Nucleus accumbens (tissue), 56 donors: Measurements from ENCODE around the gene HLA-A.
"Not testable (repeated sequence)": the region's sequence is repeated elsewhere in the genome, so short reads cannot be mapped to it uniquely, and the experiment has no call there.

Source experiments
- DNase-seq, 56 donors: peaks; one replicate each; lab custom pipeline; 2025; lab: John Stamatoyannopoulos, UW

Gene HLA-A

DNA sequence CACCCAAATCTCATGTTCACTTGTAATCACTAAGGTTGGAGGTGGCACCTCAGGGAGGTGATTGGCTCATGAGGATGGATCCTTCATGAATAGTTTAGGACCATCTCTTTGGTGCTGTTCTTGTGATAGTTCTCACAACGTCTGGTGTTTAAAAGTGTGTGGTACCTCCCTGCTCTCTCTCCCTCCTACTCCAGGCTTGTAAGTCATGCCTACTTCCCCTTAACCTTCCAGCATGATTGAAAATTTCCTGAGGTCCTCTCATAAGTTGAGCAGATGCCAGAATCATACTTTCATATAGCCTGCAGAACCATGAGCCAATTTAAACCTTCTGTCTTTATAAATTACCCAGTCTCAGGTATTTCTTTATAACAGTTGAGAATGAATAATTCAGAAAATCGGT, 16.6 kb downstream of the HLA-A start:
- DNase-seq: no peak

DNA sequence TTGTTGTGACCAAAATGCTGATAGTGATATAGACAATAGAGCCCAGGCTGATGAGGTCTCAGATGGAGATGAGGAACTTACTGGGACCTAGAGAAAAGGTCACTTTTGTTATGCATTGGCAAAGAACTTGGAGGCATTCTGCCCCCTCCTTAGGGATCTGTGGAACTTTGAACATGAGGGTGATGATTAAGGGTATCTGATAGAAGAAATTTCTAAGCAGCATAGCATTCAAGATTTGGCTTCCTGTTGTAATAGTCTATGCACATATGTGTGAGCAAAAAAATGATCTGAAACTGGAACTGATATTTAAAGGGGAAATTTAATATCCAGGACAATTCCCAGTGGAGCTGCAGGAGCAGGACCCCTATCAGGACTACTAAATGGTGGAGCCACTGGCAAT, 17.1 kb downstream of the HLA-A start:
- no peak for DNase-seq

DNA sequence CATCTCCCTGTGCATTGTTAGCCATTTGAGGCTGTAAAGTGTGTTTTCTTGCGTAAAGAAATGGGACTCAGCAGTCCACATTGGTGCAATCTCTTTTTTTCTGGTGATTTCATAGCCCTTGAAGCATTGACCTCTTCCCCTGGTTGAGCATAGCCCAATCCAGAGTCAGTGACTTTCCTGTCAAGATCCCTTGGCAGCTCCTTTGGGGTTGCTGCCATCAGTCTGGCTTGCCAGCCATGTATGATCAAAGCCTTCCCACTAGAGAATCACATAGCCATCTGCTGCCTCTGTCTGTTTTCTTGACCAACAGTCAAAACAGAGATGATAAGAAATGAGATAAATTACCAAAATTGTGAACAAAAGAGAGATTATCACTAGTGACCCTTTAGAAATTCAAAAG, 19.6 kb downstream of the HLA-A start:
- DNase-seq: no peak

DNA sequence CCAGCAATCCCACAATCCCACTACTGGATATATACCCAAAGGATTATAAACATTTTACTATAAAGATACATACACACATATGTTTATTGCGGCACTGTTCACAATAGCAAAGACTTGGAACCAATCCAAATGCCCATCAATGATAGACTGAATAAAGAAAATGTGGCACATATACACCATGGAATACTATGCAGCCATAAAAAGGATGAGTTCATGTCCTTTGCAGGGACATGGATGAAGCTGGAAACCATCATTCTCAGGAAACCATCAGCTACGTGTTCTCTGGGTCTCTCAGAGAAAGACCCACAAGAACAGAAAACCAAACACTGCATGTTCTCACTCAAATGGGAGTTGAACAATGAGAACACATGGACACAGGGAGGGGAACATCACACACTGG, 21.4 kb downstream of the HLA-A start:
- not testable (repeated sequence) for DNase-seq

DNA sequence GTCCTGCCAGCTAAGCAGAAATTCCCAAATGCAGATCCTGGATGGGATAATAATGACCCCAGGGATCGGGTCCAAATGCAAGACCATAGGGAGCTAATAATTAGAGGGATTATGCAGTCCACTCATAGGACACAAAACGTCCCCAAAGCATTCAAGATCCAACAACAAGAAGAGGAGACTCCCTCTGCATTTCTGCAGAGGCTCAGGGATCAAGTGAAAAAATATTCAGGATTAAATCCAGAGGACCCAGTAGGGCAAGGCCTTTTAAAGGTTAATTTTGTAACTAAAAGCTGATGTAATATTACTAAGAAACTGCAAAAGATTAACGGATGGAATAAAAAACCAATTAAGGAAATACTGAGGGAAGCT, 22.2 kb downstream of the HLA-A start:
- DNase-seq: no peak

DNA sequence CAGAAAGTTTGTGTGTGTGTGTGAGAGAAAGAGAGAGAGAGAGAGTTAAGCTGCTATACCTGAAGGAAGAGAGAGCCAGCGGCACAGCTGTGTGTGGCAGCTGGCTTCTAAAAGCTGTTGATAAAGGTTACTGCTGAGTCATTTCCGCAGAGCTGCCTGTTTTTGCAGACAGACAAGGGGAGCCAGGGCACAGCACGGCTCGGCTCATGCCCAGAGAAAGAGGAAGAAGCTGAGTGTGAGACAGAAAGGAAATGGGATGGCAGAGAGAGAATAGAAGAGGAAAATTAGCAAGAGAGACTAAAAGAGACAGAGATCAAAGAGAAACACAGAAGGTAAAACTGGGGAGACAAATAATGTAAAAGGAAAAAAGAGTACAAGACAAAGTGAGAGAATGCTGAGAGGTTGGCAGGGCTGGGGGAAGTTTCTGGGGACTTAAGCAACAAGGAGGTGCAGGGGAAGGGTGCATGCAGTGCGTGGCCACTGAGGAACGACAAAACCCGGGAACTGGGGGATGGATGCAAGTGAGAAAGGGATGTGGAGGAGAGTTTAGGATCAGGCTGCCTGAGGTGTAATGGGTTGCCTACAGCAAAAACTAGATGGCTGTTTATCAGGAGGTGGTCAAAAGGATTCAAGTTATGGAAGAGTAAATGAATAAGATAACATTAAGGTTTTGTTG, 22.7 kb downstream of the HLA-A start:
- DNase-seq: peak in 47 of 56 donors; percentile 7 to 75 (median 32)

DNA sequence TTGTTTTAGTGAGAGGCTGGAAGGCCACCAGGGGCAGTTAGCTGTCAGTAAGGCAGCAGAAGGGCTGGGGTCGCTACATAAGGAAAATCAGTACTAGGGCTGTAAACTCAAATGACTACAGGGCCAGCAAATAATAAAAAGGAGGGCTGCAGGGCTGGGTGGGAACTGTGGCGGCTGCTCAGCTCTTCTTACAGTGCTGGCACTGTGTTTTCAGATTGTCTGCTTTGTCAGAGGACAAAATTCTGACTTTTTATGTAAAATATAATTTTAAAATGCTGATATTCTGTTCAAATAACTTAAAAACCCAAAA, 23.2 kb downstream of the HLA-A start:
- DNase-seq: no peak

DNA sequence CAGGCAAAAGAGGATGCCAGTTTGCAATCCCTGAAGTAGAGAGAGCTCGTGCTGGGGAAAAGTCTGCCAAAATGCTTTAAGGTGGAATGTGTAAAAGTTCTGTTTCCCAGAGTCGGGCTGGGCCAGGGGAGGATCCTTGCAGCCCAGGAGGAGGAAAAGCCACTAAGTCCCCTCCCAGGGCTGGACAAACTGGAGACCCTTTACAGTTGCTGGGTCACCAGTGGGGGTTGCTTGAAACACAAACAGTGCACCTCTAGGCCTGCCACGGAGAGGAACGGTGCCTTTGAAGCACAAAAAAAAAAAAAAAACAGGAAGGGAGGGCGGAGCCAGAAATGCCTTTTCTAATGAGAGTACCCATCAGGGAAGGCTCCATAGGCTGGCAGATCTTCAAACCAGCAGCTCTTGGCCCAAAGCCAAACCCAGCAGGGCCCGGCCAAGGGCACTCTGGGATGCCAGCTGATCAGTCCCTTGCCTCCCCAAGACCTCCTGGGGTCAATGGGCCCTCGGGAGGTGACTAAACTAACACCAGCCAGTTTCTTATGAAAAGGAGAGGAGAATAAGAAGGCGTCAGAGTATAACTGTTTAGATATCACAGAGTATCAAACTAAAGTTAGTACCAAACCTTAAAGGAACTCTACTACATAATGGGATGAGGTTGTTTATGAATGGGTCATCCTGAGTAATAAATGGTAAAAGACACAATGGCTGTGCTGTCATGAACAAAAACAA, 23.7 kb downstream of the HLA-A start:
- peak in 52 of 56 donors; percentile 6 to 84 (median 51) for DNase-seq

DNA sequence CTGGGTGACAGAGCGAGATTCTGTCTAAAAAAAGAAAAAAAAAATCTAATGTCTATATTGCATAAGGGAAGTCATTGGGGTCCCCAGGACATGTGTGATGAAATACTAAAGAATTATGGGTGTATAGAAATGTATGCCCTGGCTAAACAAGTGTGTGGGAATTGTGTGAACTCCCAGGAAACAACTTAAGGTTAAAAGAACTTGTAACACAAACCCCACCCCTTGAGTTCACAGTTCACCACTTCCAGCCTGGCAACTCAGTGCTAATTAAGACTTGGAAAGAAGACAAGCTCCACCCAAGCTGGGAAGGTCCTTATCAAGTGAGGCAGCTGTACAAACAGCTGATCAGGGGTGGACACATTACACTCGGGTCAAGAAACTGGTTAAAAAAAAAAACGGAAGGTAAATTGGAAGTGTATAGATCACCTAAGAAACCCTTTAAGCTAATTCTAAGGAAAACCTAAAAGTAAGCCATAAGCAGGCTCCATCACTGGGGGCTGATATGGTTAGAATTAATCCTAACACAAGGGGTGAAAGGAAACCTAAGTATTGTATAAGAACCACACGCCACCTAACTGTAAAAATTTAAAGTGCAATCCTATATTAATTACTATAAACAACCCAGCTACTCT, 25.2 kb downstream of the HLA-A start:
- DNase-seq: no peak

DNA sequence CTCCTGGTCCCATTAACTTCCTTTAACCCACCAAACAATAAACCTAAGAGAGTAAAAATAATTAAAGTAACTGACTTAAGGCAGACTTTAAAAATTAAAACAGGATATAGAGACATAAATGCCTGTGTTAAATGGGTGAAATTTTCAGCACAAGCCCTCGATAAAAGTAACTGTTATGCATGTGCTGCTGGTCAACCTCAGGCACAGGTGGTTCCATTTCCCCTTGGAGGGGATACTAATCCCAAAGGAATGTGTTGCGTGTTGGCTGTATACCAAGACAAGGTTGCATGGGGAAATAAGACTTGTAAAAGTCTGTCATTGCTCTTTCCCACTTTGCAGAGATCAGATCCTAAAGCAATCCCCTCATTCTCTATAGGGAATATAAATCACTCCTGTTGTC, 25.8 kb downstream of the HLA-A start:
- no peak for DNase-seq

DNA sequence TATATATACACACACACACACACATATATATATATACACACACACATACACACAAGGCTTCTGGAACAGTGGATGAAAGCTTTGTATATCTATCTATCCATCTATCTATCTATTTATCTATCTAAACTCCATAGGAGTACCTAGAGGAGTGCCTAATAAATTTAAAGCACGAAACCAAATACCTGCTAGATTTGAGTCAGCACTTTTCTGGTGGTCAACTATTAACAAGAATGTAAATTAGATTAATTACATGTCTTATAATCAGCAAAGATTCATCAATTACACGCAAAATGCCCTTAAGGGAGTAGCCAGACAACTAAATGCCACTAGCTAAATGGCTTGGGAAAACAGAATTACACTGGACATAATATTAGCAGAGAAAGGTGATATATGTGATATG, 26.6 kb downstream of the HLA-A start:
- DNase-seq: no peak

DNA sequence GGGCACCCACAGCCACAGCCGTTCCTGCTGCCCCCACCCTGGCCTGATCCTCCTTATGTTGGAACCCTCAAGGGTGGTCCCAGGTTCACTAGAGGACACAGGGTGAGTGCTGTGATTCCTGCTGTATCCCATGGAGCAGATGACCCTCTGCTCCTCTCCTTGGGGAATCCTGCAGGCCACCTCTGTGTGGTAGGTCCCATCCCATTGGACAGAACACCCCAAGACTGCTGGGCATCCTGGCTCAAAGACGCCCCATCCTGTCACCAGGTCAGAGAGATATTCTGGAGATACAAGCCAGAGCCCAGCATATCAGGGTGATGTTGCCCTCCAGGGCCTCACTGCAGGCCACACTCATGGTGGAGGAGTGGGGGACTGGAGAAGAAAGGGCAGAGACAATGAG, 28.4 kb downstream of the HLA-A start:
- no peak for DNase-seq

DNA sequence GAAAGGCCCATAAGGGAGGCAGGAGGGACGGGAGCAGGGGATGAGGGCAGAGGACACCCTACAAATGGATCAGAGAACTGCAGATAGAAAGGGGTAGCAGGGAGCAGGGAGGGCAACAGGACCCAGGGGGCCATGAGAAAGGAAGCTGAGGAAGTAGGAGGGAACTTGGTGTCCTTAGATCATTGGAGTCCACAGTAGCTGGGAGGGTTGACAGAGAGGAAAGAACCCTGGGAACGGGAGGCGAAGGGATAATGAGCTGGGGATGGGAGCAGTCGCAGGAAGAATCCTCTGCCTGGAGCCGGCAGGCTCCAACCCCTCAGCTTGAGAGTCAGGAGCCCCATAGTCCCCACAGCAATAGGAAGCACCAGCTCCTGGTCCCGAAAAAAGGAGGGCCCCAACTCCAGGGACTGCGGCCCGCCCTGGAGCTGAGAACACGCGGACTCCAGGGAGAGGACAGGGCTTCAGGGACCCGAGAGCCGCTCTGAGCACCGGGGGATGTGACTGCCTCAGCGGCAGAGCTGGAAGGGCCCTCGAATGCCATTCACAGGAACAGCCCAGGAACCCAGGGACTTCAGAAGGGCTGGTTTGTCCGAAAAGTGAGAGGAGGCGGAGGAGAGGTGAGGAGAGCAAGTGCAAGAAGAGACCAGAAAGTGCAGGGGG, 32.7 kb downstream of the HLA-A start:
- peak in 3 of 56 donors; percentile 10 to 17 (median 13) for DNase-seq

DNA sequence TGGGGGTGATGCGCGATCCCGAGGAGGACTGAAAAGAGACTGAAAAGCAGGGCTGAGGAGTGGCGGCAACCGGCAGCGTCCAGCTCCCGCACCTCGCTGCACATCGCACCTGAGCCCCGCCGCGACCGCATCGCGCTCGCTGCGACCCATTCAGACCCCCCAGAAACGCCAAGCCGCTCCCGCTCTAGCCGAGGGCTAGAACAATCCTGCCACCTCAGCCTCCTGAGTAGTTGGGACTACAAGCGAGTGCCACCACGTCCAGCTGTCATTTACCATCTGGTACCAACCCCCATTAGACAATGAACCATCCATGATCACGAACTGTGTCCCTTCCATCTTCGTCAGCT, 33.2 kb downstream of the HLA-A start:
- DNase-seq: peak in 1 of 56 donors; percentile 4

DNA sequence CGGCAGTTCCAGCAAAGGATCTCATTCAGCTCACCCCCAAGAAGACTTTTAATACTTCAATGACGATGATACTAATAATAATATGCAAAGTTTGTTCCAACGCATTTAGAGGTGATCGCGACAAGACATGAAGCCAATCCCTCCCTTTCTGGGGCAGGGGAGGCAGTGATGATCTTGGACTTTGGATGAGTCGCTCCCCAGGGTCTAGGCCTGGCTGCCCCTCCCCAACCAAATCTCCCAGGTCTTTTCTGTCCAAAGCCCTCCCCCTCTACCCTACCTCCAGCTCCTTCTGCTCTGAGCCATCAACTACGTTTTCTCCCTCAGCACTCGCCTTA, 33.9 kb downstream of the HLA-A start:
- peak in 1 of 56 donors; percentile 23 for DNase-seq

DNA sequence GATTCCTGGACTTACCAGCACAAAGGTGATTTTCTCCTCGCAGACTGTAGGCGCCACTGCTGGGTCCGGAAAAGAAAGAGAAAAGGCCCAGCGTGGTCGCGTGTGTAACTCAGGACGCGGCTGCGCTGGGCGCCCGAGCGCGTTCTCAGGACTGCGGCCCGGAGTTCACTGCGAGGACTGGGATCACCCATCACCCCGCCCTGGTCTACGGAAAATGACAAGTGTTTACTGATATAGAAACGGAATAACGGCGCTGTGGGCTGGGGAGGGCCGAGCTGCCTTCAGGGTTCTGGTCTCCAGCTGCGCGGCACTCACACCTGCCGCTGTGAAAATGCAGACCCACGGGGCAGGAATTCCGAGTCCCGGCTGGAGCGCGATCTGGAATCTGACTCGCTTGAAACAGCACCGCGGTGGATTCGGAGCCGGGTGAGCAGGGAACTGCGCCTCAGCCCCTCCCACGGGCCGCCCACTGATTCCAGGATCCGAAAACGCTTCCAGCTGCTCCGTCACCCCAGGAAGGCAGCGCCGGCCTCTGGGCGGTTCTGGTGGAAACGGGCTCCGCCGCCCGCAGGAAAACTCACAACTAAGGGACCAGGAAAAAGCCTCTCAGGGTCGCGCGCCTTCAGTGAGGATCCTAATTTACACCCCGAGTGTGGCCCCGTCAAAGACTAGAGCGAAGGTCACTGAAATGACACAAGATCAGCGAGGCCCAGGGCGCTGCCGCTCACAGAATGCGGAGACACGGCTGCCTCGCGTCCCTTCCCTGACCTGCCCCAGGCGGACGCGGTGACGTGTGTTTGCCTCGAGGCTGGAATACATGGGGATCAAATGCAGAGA, 34.5 kb downstream of the HLA-A start:
- peak in 48 of 56 donors; percentile 8 to 74 (median 40) for DNase-seq

DNA sequence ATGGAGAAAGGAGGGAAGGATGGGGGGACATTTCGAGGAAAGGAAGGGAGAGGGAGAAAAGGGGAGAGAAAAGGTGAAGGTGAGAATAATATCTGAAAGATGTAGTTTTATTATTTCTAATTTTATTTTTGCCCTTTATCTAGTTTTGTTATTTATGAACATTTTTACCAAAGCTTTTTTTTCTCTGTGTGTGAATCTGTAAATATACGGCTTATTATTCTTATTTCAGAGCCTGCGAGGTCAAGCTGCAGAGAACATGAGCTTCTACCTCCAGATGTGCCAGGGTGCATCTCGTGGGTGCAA, 35.0 kb downstream of the HLA-A start:
- no peak for DNase-seq

DNA sequence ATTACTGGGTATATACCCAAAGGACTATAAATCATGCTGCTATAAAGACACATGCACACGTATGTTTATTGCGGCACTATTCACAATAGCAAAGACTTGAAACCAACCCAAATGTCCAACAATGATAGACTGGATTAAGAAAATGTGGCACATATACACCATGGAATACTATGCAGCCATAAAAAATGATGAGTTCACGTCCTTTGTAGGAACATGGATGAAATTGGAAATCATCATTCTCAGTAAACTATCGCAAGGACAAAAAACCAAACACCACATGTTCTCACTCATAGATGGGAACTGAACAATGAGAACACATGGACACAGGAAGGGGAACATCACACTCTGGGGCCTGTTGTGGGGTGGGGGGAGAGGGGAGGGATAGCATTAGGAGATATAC, 37.7 kb downstream of the HLA-A start:
- not testable (repeated sequence) for DNase-seq

DNA sequence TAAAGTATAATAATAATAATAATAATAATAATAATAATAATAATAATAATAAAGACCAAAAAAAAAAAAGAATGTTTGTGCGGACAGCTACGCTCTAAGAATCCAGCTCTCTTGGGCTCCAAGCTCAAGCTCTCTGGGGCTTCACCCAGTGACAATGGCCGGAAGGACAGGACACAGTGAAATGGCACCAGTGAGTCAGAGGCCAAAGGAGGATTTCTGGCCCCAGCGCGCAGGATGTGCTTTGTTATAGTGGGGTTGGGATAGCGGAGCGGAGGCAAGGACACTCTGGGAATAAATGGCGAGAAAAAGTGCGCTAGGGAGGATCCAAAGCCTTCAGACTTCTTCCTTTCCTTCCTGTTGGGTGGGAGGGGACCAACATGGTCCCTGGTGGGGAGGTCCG, 38.2 kb downstream of the HLA-A start:
- DNase-seq: no peak

DNA sequence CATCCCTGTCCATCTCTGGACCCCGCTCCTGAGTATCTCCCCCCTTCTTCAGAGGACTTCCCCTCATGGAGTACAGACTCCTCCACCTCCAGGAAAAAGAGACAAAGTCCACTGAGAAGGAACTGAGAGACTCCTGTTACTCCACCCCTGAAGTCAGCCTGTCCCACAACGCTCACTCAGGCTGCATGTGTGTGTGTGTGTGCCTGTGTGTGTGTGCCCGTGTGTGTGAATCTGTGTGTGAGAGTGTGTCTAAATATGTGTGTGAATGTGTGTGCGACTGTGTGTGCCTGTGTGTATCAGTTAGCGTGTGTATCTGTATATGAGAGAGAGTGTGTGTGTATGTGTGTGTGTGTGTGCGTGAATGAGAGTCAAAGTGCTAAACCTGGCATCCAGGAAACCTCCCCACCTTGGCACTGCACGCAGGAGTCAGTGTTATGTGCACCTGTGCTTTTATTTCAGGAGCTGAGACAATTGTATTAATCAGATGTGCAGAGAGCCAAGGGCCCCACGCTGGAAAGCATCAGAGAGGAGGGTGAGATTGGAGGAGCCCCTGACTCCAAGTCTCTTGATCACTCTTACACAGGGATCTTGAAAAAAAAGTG, 39.0 kb downstream of the HLA-A start:
- no peak for DNase-seq

DNA sequence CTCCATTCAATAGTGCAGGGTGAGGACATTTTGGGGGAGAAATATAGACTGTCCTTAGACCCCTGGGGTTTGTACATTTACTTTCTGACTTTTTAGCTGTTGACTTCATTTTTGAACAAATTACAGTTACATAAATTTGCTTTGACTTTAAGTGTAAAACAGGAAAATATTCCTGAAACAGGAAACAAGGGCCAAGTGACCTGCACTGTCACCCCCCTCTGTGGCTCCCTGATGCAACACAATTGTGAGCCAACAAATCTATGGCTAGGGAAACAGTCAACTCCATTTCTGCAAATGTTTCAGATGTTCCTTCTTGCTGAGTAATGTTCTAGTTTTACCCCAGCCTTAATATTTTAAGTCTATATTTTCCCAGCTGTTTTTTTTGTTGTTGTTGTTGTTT, 39.8 kb downstream of the HLA-A start:
- no peak for DNase-seq
